OCI-LY1 (cell line): ENCODE results near the gene MFAP1.

ENCODE experiments used
- H2AFZ ChIP-seq: fragments of 200-600 bp; sonication (generic), shearing (Covaris generic); 2 replicates; pipeline ENCODE4 v1.6.0; 2014; ENCODE audit warnings: antibody characterized with exemption, mild to moderate bottlenecking, low read length
- H3F3A ChIP-seq: fragments of 200-600 bp; sonication (generic), shearing (Covaris generic); 2 replicates; pipeline ENCODE4 v1.6.0; 2014; ENCODE audit warnings: mild to moderate bottlenecking, antibody characterized with exemption, low read length, moderate library complexity; ENCODE audit not compliant: insufficient read depth
- H3K27ac ChIP-seq: fragments of 200-600 bp; sonication (generic); 2 replicates; pipeline ENCODE4 v1.5.1; 2014; ENCODE audit warnings: low read length, mixed run types, mild to moderate bottlenecking, low read depth; ENCODE audit not compliant: poor library complexity, severe bottlenecking
- H3K27me3 ChIP-seq: fragments of 200-600 bp; sonication (generic); 2 replicates; pipeline ENCODE4 v1.6.0; 2014; ENCODE audit warnings: antibody characterized with exemption, mild to moderate bottlenecking, low read length, moderate library complexity; ENCODE audit not compliant: insufficient read depth
- H3K36me3 ChIP-seq: fragments of 200-600 bp; sonication (generic); 2 replicates; pipeline ENCODE4 v1.6.1; 2014; ENCODE audit warnings: mild to moderate bottlenecking, antibody characterized with exemption, low read length, moderate library complexity, mixed read lengths; ENCODE audit not compliant: insufficient read depth
- H3K4me1 ChIP-seq: fragments of 200-600 bp; sonication (generic); 2 replicates; pipeline ENCODE4 v1.5.1; 2014; ENCODE audit warnings: mild to moderate bottlenecking, low read length, moderate library complexity; ENCODE audit not compliant: insufficient read depth, severe bottlenecking
- H3K4me2 ChIP-seq: fragments of 200-600 bp; sonication (generic), shearing (Covaris generic); 2 replicates; pipeline ENCODE4 v1.6.1; 2014; ENCODE audit warnings: low read length
- H3K4me3 ChIP-seq: fragments of 200-600 bp; sonication (generic); 2 replicates; pipeline ENCODE4 v1.5.1; 2014; ENCODE audit warnings: low read length, low read depth, mild to moderate bottlenecking, mixed read lengths; ENCODE audit not compliant: poor library complexity, severe bottlenecking
- H3K79me2 ChIP-seq: fragments of 200-600 bp; shearing (Covaris generic); 2 replicates; pipeline ENCODE4 v1.6.1; 2016; ENCODE audit warnings: mixed run types, low read length, mixed read lengths; ENCODE audit not compliant: insufficient read depth
- H3K9ac ChIP-seq: fragments of 200-600 bp; sonication (generic), shearing (Covaris generic); 2 replicates; pipeline ENCODE4 v1.6.1; 2014; ENCODE audit warnings: mild to moderate bottlenecking, low read length, mixed read lengths
- H3K9me2 ChIP-seq: fragments of 200-600 bp; sonication (generic), shearing (Covaris generic); 2 replicates; pipeline ENCODE4 v1.6.1; 2014; ENCODE audit warnings: low read depth, mild to moderate bottlenecking, low read length, mixed read lengths
- H3K9me3 ChIP-seq: fragments of 200-600 bp; shearing (Covaris generic); 2 replicates; pipeline ENCODE4 v1.6.1; 2014; ENCODE audit warnings: low read length, mixed read lengths
- H4K20me1 ChIP-seq: fragments of 200-600 bp; sonication (generic), shearing (Covaris generic); 2 replicates; pipeline ENCODE4 v1.6.0; 2016; ENCODE audit warnings: mild to moderate bottlenecking, low read length; ENCODE audit not compliant: insufficient read depth
- CTCF ChIP-seq: fragments of 200-600 bp; sonication (generic), shearing (Covaris generic); IDR thresholded peaks from 2 replicates; pipeline ENCODE4 v1.5.1; 2017; ENCODE audit warnings: mild to moderate bottlenecking, antibody characterized with exemption, low read length, moderate library complexity, mixed read lengths
- EZH2 ChIP-seq: fragments of 200-600 bp; sonication (generic), shearing (Covaris generic); IDR thresholded peaks from 2 replicates; pipeline ENCODE4 v1.8.0; 2017; ENCODE audit warnings: borderline replicate concordance, mixed run types, mild to moderate bottlenecking, antibody characterized with exemption, low read length, moderate library complexity, mixed read lengths

Gene MFAP1

GRCh38 chr15:43789409-43789808, 35.1 kb downstream of the MFAP1 start:
- no peak for TF ChIP-seq CTCF
- TF ChIP-seq EZH2 = no peak
- Histone ChIP-seq H3K27me3 (no peaks in the 10 kb centered on the region), H3K27ac (peak overlapping the region; percentile 99), H2AFZ (no peak overlapping the region), H3K4me2 (peak overlapping the region; percentile 71), H3K79me2 (peaks cover 12% of the 10 kb centered on the region; the same call in 1 of the 2 replicates), H3K9me2 (no peaks in the 10 kb centered on the region), H3K36me3 (peaks cover 39% of the 10 kb centered on the region), H3K9me3 (no peaks in the 10 kb centered on the region), H4K20me1 (no peaks in the 10 kb centered on the region), H3K4me3 (peak overlapping the region; percentile 19), H3K4me1 (peaks cover 64% of the 10 kb centered on the region), H3F3A (peaks cover 4% of the 10 kb centered on the region; the same call in 1 of the 2 replicates), H3K9ac (peak overlapping the region; percentile 61)

- Histone ChIP-seq H3K4me1 (peaks cover 45% of the 10 kb centered on the region), H3K9me2 (no peaks in the 10 kb centered on the region), H3K79me2 (peaks cover 10% of the 10 kb centered on the region), H3F3A (peaks cover 15% of the 10 kb centered on the region), H3K4me2 (no peak overlapping the region), H3K9me3 (no peaks in the 10 kb centered on the region), H4K20me1 (no peaks in the 10 kb centered on the region), H3K4me3 (no peak overlapping the region), H2AFZ (no peak overlapping the region), H3K9ac (no peak overlapping the region), H3K27ac (peak overlapping the region; percentile 64), H3K36me3 (peaks cover 26% of the 10 kb centered on the region), H3K27me3 (no peaks in the 10 kb centered on the region)
- TF ChIP-seq CTCF = no peak
- no peak for TF ChIP-seq EZH2
These were observed 45.5 kb downstream of the MFAP1 start for GRCh38 chr15:43779016-43779415.

- peaks cover 41% of the 10 kb centered on the region for H3K36me3 ChIP-seq
- H3K27me3 ChIP-seq = no peaks in the 10 kb centered on the region
- H3F3A ChIP-seq = peaks cover 25% of the 10 kb centered on the region
- TF ChIP-seq EZH2 (no peak), CTCF (peak; percentile 94)
- H3K4me2 ChIP-seq = peak overlapping the region; percentile 100
- H4K20me1 ChIP-seq = no peaks in the 10 kb centered on the region
- H3K79me2 ChIP-seq = peaks cover 10% of the 10 kb centered on the region
- peaks cover 62% of the 10 kb centered on the region for H3K4me1 ChIP-seq
- H3K9me2 ChIP-seq = no peaks in the 10 kb centered on the region
- no peaks in the 10 kb centered on the region for H3K9me3 ChIP-seq
- peak overlapping the region; percentile 98 for H3K27ac ChIP-seq
- peak overlapping the region; percentile 96 for H3K9ac ChIP-seq
- H2AFZ ChIP-seq = no peak overlapping the region
- H3K4me3 ChIP-seq = peak overlapping the region; percentile 90
These were observed 47.1 kb downstream of the MFAP1 start for GRCh38 chr15:43777267-43777914.
